Activated naive CD4-positive, alpha-beta T cell treated with anti-CD3 and anti-CD28 coated beads for 36 hours (primary cell): Measurements from ENCODE around the gene TOB2. TPM values are rescaled to one million over a fixed set of nuclear protein-coding genes. Genes with fewer than 3 reads are reported as not detected.
"Not testable (repeated sequence)": the region's sequence is repeated elsewhere in the genome, so short reads cannot be mapped to it uniquely, and the experiment has no call there.

ENCODE experiments used
- CTCF ChIA-PET: fragments of 350-600 bp; sonication (Branson Sonifier 250); formaldehyde crosslinking; loops from one replicate; lab custom pipeline; 2021; ENCODE audit warnings: antibody characterized with exemption; lab: Charles Lee
- DNase-seq: peaks from one replicate; pipeline ENCODE4 v3.0.0-alpha.2; 2020
- H3K27ac Mint-ChIP-seq: one replicate; pipeline ENCODE4 v1.8.0; 2021; ENCODE audit warnings: mild to moderate bottlenecking, mixed read lengths
- H3K27me3 Mint-ChIP-seq: one replicate; pipeline ENCODE4 v1.8.0; 2021; ENCODE audit warnings: low read depth, mixed read lengths
- H3K36me3 Mint-ChIP-seq: one replicate; pipeline ENCODE4 v1.8.0; 2021; ENCODE audit warnings: low read depth, mixed read lengths
- H3K4me1 Mint-ChIP-seq: one replicate; pipeline ENCODE4 v1.8.0; 2021; ENCODE audit warnings: low read depth, mixed read lengths
- H3K4me3 Mint-ChIP-seq: one replicate; pipeline ENCODE4 v1.8.0; 2021; ENCODE audit warnings: mild to moderate bottlenecking, moderate library complexity, mixed read lengths
- H3K9me3 Mint-ChIP-seq: one replicate; pipeline ENCODE4 v1.8.0; 2021; ENCODE audit warnings: mixed read lengths
- intact Hi-C: fragments of 100-400 bp; cut with micrococcal nuclease; formaldehyde crosslinking; loops from one replicate; pipeline ENCODE4 v1.15.1; 2023
- total RNA-seq, 2 experiments: library from RNA; stranded (reverse); gene quantifications; one replicate each; pipeline ENCODE4 v1.2.3, GENCODE V29; 2021

Gene TOB2
- total RNA-seq, 2 experiments from 2014 or later: 16.4 to 16.8 TPM

DNA sequence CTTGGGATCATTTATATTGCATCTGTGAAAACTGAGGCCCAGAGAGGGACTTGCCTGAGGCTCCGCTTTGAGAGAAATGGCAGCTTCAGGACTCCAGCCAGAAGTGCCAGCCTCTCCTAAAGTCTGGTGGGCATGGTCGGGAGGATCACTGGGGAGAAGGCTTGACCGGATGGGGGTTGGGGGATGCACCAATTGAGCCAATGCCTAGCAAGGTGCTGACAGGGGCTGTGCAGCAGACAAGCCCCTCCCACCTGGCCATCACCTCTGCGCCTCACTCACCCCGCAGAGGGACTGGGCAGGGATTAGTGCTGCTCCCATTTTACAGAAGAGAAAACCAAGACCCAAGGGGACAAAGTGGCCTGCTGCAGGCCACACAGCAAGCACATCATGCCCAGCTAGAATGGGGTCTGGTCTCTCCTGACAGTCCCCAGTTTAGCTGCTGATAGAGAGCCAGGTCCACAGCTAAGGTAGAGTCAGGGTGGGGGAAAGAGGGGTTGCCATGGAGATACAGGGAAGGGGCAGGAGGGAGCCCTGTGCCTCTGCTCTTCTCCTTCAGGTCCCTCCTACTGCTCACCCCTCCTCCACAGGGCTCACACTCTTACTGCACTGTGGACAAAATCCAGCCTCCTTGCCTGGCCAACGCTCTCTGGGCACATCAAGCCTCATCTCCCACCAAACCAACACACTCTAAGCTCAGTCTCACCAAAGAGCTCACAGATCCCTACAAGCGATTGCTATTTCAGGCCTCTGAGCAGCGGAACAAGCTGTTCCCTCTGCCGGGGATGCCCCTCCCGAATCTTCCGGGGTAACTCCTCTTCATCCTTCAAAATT is 35.4 kb downstream of the TOB2 start:
- Mint-ChIP-seq H3K4me3 (no peak overlapping the region), H3K27ac (peak overlapping the region; percentile 63), H3K36me3 (peaks cover 7% of the 10 kb centered on the region), H3K4me1 (peaks cover 25% of the 10 kb centered on the region), H3K9me3 (no peaks in the 10 kb centered on the region), H3K27me3 (no peaks in the 10 kb centered on the region)
- CTCF ChIA-PET: interaction anchor here (0.6 to 1.4 kb wide), 6 partner anchors 13 to 208 kb away, joined by 3 to 5 read pairs (median 3); no protein-coding TSS in a partner anchor
- intact Hi-C loops: no loop called here
- no peak for DNase-seq

DNA sequence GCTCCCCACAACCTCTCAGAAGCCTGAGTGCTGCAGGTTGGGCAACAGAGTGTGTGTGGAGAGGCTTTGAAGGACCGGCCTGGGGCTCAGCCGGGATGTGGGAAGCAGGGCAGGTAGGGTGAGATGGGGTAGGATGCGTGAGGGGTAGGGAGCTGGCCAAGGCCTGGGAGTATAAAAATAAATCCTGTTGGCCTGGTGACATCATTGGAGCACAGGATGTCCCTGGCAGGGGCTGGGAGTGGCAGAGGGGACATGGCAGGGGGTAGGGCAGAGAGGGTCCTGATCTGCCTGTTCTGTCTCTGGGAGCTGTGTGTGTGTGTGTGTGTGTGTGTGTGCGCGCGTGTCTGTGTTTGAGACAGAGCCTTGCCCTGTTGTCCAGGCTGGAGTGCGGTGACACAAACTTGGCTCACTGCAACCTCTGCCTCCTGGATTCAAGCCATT is 36.3 kb downstream of the TOB2 start:
- Mint-ChIP-seq H3K9me3 (no peaks in the 10 kb centered on the region), H3K4me3 (no peak overlapping the region), H3K4me1 (peaks cover 24% of the 10 kb centered on the region), H3K27ac (no peak overlapping the region), H3K36me3 (peaks cover 7% of the 10 kb centered on the region), H3K27me3 (no peaks in the 10 kb centered on the region)
- DNase-seq: no peak
- intact Hi-C loops: no loop called here
- CTCF ChIA-PET: interaction anchor here (0.7 to 1.4 kb wide), 4 partner anchors 107 to 131 kb away, joined by 3 to 5 read pairs (median 4); no protein-coding TSS in a partner anchor

DNA sequence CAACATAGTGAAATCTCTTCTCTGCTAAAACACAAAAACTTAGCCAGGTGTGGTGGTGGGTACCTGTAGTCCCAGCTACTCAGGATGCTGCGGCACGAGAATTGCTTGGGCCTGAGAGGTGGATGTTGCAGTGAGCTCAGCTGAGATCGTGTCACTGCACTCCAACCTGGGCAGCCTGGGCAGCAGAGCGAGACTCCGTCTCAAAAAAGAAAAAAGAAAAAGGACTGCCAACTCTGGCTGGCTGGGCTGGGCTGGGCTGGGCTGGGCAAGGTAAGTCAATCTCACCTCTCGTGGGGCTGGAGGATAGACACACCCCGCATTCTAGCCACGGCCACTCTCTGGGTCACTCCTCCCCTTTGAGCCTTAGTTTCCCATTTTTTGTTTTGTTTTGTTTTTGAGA is 37.9 kb downstream of the TOB2 start:
- Mint-ChIP-seq H3K27me3 (no peaks in the 10 kb centered on the region), H3K4me3 (no peak overlapping the region), H3K27ac (no peak overlapping the region), H3K36me3 (peaks cover 3% of the 10 kb centered on the region), H3K4me1 (peaks cover 21% of the 10 kb centered on the region), H3K9me3 (no peaks in the 10 kb centered on the region)
- intact Hi-C loops: no loop called here
- no peak for DNase-seq
- CTCF ChIA-PET: interaction anchor here (0.6 to 1.2 kb wide), 4 partner anchors 12 to 199 kb away, joined by 3 to 4 read pairs (median 3); partner anchors contain the start of gene PHF5A

DNA sequence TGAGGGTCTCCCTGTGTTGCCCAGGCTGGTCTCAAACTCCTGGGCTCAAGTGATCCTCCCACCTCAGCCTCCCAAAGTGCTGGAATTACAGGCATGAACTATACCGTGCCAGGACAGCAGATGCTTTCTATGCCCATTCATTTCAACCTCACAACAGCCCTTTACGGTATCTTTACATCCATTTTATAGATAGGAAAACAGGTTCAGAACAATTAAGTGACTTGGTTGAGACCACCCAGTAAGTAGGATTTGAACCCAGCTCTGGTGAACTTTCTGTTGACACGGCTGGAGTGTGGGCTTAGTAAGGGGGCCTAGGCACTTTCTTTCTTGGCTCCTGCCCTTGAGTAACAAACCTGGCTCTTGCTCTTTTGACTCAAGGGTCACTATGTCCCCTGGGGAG is 39.2 kb downstream of the TOB2 start:
- H3K4me3 Mint-ChIP-seq: no peak overlapping the region
- no peak for DNase-seq
- CTCF ChIA-PET: interaction anchor here (1.0 kb wide), 1 partner anchor 41 kb away, joined by 4 read pairs; no protein-coding TSS in a partner anchor
- H3K27me3 Mint-ChIP-seq: no peaks in the 10 kb centered on the region
- intact Hi-C loops: no loop called here
- peaks cover 20% of the 10 kb centered on the region for H3K4me1 Mint-ChIP-seq
- H3K9me3 Mint-ChIP-seq: no peaks in the 10 kb centered on the region
- H3K36me3 Mint-ChIP-seq: peaks cover under 1% of the 10 kb centered on the region
- H3K27ac Mint-ChIP-seq: no peak overlapping the region

DNA sequence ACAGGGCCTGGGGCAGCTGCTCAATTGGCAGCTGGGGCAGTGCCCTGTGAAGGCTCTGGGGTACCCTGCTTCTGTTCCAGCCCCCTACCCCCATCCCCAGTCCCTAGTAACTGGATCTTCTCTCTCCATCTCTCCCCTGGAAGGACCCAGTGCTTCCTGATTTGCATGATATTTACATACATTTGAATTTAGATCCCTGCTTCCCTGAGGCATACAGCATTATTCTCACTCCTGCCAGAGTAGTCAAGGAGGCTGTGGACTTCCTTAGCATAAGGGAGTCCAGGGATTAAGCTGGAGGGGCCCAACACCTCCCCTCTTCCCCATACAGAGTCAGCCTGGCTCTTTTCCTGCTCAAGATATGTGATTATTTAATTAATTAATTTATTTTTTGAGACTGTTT is 40.2 kb downstream of the TOB2 start:
- no peaks in the 10 kb centered on the region for H3K9me3 Mint-ChIP-seq
- no peaks in the 10 kb centered on the region for H3K27me3 Mint-ChIP-seq
- no peak overlapping the region for H3K27ac Mint-ChIP-seq
- intact Hi-C loops: no loop called here
- no peak overlapping the region for H3K4me3 Mint-ChIP-seq
- no peak for DNase-seq
- no peaks in the 10 kb centered on the region for H3K36me3 Mint-ChIP-seq
- CTCF ChIA-PET: interaction anchor here (1.0 to 5.9 kb wide), 2 partner anchors 42 to 119 kb away, joined by 4 to 64 read pairs; no protein-coding TSS in a partner anchor
- H3K4me1 Mint-ChIP-seq: peaks cover 13% of the 10 kb centered on the region

DNA sequence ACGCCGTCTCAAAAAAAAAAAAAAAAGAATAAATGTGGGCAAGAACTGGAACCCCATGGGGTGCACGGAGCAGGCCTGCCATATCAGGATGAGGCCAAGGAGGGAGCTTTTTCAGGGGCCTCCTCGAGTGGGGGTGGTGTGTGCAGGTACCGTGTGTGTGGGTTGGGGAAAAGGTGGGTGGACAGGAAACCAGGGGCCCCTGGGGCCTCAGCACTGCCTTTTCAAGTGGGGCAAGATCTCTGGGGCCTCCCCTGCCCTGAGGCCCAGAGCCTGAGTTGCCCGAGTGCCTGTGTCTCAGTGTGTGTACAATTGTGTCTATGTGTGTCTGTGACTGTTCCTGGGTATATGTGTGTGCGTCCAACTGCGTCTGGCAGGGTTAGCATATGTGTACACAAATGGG is 41.0 kb downstream of the TOB2 start:
- CTCF ChIA-PET: interaction anchor here (0.7 to 5.9 kb wide), 4 partner anchors 43 to 120 kb away, joined by 3 to 84 read pairs (median 48); no protein-coding TSS in a partner anchor
- H3K4me1 Mint-ChIP-seq: peaks cover 12% of the 10 kb centered on the region
- H3K27ac Mint-ChIP-seq: no peak overlapping the region
- H3K9me3 Mint-ChIP-seq: no peaks in the 10 kb centered on the region
- peak; percentile 25 for DNase-seq
- no peaks in the 10 kb centered on the region for H3K36me3 Mint-ChIP-seq
- H3K4me3 Mint-ChIP-seq: no peak overlapping the region
- intact Hi-C loops: no loop called here
- H3K27me3 Mint-ChIP-seq: no peaks in the 10 kb centered on the region

DNA sequence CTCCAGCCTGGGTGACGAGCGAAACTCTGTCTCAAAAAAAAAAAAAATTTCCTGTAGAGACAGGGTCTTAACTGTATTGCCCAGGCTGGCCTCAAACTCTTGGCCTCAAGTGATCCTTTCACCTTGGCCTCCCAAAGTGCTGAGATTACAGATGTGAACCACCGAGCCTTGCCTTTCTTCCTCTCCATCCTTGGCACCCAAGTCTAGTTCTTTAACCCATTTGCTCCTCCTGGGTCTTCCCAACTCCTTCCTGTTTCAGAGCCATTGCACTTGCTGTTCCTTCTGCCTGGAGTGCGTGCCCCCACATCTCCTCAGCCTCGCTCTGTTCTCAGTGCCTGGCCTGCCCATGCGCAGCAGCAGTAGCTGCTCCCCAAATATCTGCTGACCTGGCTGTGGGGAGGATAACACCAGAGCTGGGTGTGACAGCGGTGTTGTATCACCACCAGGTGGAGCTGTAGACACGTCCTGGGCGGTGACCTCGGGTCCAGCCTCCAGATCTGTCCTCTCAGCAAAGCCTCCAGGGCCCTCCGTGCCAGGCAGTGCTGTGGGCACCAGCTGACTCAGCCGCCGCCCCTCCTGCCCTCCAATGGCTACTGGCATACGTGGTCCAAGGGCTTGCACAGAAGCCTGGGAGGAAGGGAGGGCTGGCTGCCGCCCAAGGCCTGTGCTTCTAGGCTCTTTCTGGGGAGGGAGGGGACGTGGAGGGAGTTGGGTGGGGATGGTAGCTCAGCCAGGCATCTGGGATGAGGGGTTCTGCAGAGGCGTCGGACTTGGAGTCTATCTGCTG is 42.9 kb downstream of the TOB2 start:
- intact Hi-C loops: loop anchor here (1.0 to 5.0 kb wide), 6 partner anchors 41 to 194 kb away; no protein-coding TSS in a partner anchor
- DNase-seq: peak; percentile 92
- H3K4me1 Mint-ChIP-seq: peaks cover 12% of the 10 kb centered on the region
- no peaks in the 10 kb centered on the region for H3K27me3 Mint-ChIP-seq
- CTCF ChIA-PET: interaction anchor here (0.6 to 5.9 kb wide), 34 partner anchors 13 to 557 kb away, joined by 3 to 84 read pairs (median 5); partner anchors contain the start of genes PHF5A and TEF
- no peaks in the 10 kb centered on the region for H3K9me3 Mint-ChIP-seq
- no peaks in the 10 kb centered on the region for H3K36me3 Mint-ChIP-seq
- no peak overlapping the region for H3K27ac Mint-ChIP-seq
- H3K4me3 Mint-ChIP-seq: no peak overlapping the region

DNA sequence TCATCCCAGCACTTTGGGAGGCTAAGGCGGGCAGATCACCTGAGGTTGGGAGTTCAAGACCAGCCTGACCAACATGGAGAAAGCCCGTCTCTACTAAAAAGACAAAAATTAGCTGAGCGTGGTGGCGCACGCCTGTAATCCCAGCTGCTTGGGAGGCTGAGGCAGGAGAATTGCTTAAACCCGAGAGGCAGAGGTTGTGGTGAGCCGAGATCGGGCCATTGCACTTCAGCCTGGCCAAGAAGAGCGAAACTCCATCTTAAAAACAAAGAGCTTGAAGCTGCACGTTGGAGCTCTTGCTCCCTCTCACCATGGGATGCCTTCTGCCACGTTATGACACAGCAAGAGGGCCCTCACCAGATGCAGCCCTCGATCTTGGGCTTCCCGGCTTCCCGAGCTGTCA is 43.8 kb downstream of the TOB2 start:
- not testable (repeated sequence) for H3K9me3 Mint-ChIP-seq, H3K27me3 Mint-ChIP-seq, DNase-seq, H3K36me3 Mint-ChIP-seq, H3K27ac Mint-ChIP-seq, H3K4me3 Mint-ChIP-seq
- CTCF ChIA-PET: interaction anchor here (0.6 to 5.9 kb wide), 17 partner anchors 9 to 480 kb away, joined by 3 to 84 read pairs (median 6); partner anchors contain the start of gene TEF
- intact Hi-C loops: loop anchor here (1.0 to 5.0 kb wide), 5 partner anchors 41 to 194 kb away; no protein-coding TSS in a partner anchor
- H3K4me1 Mint-ChIP-seq: peaks cover 12% of the 10 kb centered on the region

DNA sequence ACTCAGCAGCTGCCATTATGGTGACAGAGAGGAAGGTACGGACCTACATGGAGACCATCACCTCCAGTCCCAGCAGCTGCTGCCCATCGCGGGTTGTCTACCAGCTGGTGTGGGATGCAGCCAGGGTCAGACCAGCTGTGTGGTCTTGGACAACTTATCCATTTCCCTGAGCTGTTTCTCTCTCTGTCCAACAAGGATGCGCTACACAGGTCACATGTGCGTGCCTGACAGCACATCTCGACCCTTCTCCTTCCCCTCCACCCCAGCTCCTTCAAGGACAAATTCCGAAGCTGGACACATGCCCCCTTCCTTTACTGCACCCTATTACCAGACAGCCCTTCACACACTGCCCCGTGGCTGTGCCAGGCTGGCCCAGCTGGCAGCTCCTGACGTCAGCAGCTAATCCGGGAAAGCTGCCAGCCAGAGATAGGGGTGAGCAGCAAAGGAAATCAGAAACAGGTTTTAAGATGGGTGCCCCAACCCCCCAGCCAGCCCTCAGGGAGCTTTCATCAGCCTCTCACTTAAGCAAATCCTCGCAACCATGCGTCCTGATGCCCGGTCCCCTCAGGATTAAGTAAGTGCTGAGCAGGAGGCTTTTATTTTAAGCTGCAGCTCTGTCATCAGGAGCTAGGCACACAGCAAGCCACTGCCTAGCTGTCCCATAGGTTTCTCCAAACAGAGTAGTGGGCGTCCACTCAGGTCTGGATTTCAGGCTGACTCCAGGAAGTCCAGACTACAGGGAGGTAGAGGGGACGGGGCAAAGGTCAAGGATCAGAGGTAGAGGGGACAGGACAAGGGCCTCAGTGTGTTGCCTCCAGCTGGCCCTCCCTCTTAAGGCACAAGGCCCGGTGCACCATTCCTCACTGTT is 44.6 kb downstream of the TOB2 start:
- intact Hi-C loops: loop anchor here (5.0 kb wide), 1 partner anchor 195 kb away; no protein-coding TSS in a partner anchor
- Mint-ChIP-seq H3K27me3 (no peaks in the 10 kb centered on the region), H3K9me3 (no peaks in the 10 kb centered on the region)

DNA sequence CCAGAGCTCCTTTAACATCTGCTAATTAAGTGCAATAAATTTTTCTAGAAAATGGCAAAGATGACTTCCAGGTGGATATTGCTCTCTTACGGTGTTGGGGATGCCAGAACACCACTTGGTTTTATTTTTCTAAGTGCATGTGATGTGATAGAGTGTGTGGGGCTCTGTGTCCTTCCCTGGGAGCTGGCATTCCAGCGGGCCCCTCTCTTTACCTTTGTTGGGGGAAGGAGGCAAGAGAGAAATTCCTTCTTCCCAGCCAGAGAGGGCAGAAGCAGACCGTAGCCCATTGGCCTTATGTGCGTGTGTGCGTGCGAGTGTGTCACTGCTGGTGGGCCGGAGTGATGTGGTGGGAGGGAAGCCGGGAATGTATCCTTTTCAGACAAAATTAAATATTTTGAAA is 47.7 kb downstream of the TOB2 start:
- Mint-ChIP-seq H3K27ac (no peak overlapping the region), H3K4me1 (peaks cover 3% of the 10 kb centered on the region)

More for the DNA sequence above, 44.6 kb downstream of the TOB2 start:
- DNase-seq: no peak
- no peaks in the 10 kb centered on the region for H3K36me3 Mint-ChIP-seq
- peaks cover 12% of the 10 kb centered on the region for H3K4me1 Mint-ChIP-seq
- no peak overlapping the region for H3K4me3 Mint-ChIP-seq
- CTCF ChIA-PET: interaction anchor here (1.0 to 5.9 kb wide), 9 partner anchors 15 to 479 kb away, joined by 3 to 84 read pairs (median 8); no protein-coding TSS in a partner anchor
- H3K27ac Mint-ChIP-seq: peak overlapping the region; percentile 59

DNA sequence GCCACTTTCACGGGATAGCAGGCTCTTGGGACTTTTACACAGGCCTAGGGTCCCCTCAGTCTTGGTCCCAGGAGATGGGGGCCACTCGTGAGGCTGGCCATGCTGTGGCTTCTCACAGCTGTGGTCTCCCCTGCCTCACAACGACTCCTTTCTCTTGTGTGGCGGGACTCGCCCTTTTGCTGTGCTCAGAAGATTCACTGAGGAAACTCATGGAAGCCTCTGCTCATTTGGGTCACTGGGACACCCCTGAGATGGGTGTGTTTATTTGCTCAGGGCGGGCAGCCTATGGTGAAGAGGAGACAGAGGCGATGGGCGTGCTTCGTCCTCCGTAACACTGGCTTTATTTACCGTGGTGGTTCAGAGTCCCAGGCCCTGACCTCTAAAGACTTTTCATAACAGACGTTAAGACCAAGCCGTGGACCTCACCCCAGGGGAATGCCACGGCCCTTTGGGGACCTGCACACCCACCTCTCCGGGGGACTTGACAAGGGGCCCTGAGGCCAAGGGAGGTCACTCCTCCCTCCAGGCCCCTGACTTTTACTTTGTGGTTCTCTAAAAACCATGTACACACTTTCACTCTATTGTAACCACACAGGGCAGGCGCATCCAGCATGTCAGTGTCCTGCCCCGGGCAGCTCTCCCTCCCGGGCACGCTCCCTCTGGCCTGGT is 49.3 kb downstream of the TOB2 start:
- no peak for DNase-seq
- Mint-ChIP-seq H3K27me3 (no peaks in the 10 kb centered on the region), H3K4me3 (no peak overlapping the region), H3K36me3 (peaks cover 3% of the 10 kb centered on the region), H3K27ac (no peak overlapping the region), H3K4me1 (no peaks in the 10 kb centered on the region), H3K9me3 (no peaks in the 10 kb centered on the region)
- intact Hi-C loops: no loop called here
- CTCF ChIA-PET: no interaction called here

More for the DNA sequence above, 47.7 kb downstream of the TOB2 start:
- intact Hi-C loops: no loop called here
- H3K9me3 Mint-ChIP-seq: no peaks in the 10 kb centered on the region
- DNase-seq: no peak
- CTCF ChIA-PET: no interaction called here
- H3K4me3 Mint-ChIP-seq: no peak overlapping the region
- H3K27me3 Mint-ChIP-seq: no peaks in the 10 kb centered on the region
- peaks cover 3% of the 10 kb centered on the region for H3K36me3 Mint-ChIP-seq
